ENCODE results near the gene TIMM10B. TPM values are rescaled to one million over a fixed set of nuclear protein-coding genes. Genes with fewer than 3 reads are reported as not detected.

The TIMM10B gene
- total RNA-seq, 1 experiment from 2014 or later: 22.3 TPM

GRCh38 chr11:6481924-6482275, 599 bp downstream of the TIMM10B start:
- TF ChIP-seq CTCF (conservative IDR thresholded peaks at IDR 0.05) (no peak), EZH2 (IDR thresholded peaks at IDR 0.05; ENCODE audit: low read depth) (no peak)
- peaks cover 2% of the 10 kb centered on the region; the same call in 1 of the 2 replicates for H4K20me1 ChIP-seq (ENCODE audit: insufficient read depth)
- peaks cover 12% of the 10 kb centered on the region; the same call in 1 of the 2 replicates for H3K36me3 ChIP-seq (ENCODE audit: low read depth)
- H3F3A ChIP-seq (ENCODE audit: insufficient read depth, low read depth): no peaks in the 10 kb centered on the region
- H3K27me3 ChIP-seq (ENCODE audit: insufficient read depth, low read depth): no peaks in the 10 kb centered on the region
- H3K9me2 ChIP-seq (ENCODE audit: insufficient read depth): no peaks in the 10 kb centered on the region
- no peaks in the 10 kb centered on the region for H3K9me3 ChIP-seq (ENCODE audit: insufficient read depth, low read depth)
- peak overlapping the region; percentile 91 for H3K4me2 ChIP-seq
- DNase-seq: no peak
- peak overlapping the region; percentile 79; the same call in 1 of the 2 replicates for H2AFZ ChIP-seq
- peaks cover 48% of the 10 kb centered on the region for H3K79me2 ChIP-seq (ENCODE audit: low read depth)
- ChIA-PET CTCF (no interaction called here), POLR2A (ENCODE audit: unreplicated experiment) (no interaction called here)
- TSS peak; percentile 55 for BruUV-seq (replicated peaks)
- H3K4me3 ChIP-seq: peak overlapping the region; percentile 82
- H3K27ac ChIP-seq: peak overlapping the region; percentile 84
- intact Hi-C loops (cut with micrococcal nuclease; ENCODE audit: unreplicated experiment): loop anchor here (2.0 kb wide), 1 partner anchor 91 kb away; the partner anchor contains the start of gene SMPD1
- H3K4me1 ChIP-seq (replicated peaks; ENCODE audit: insufficient read depth): 0 out of 2 replicates have a peak, but pooled peaks cover 13% of the 10 kb centered on the region

DNA sequence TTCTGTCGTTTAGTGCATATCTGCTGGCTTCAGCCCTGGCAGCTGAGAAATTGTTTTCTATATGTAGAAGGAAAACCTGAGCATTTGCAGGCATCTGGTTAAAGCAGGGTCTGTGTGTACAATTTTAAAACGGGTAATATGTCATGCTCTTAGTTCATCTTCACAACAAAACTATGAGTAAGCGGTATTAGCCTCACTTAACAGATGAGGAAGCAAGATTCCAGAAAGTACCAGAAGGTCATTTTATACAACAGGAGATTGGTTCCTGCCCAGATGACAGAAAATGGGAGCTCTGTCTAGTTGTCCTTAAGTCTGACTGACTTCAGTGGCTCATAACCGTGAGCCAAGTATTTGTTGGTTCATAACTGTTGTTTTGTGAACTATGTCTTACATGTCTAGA, 1.1 kb downstream of the TIMM10B start:
- POLR2A ChIA-PET (ENCODE audit: unreplicated experiment): no interaction called here

DNA sequence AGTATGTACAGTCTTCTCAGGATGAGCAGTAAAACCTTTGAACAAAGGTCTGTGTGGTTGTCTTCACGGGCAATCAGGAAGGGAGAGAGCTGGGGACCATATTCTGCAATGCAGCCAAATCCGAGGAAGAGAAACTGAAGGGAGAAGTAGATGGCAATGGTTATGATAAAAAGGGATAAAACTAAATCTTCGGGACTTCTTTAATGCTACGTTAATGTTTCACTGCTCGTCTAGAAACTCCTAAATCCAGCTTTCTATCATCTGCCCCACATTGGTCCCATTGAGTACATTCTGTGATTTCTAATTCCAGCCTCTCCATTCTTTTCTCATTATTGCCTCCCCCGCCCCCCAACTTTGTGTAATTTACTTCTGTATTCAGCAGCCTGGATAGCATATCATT, 1.7 kb downstream of the TIMM10B start:
- Histone ChIP-seq H3K9me2 (ENCODE audit: insufficient read depth) (no peaks in the 10 kb centered on the region), H3K4me1 (replicated peaks; ENCODE audit: insufficient read depth) (0 out of 2 replicates have a peak, but pooled peaks cover 13% of the 10 kb centered on the region), H3K27ac (0 out of 2 replicates have a peak overlapping the region, but pooled peaks have one; percentile 84), H3K9me3 (ENCODE audit: insufficient read depth, low read depth) (no peaks in the 10 kb centered on the region), H3K27me3 (ENCODE audit: insufficient read depth, low read depth) (no peaks in the 10 kb centered on the region), H3K36me3 (ENCODE audit: low read depth) (peaks cover 12% of the 10 kb centered on the region; the same call in 1 of the 2 replicates), H3F3A (ENCODE audit: insufficient read depth, low read depth) (no peaks in the 10 kb centered on the region), H2AFZ (no peak overlapping the region), H4K20me1 (ENCODE audit: insufficient read depth) (peaks cover 2% of the 10 kb centered on the region; the same call in 1 of the 2 replicates), H3K4me2 (no peak overlapping the region), H3K79me2 (ENCODE audit: low read depth) (peaks cover 48% of the 10 kb centered on the region), H3K4me3 (no peak overlapping the region)
- POLR2A ChIA-PET (ENCODE audit: unreplicated experiment): no interaction called here
- TF ChIP-seq EZH2 (IDR thresholded peaks at IDR 0.05; ENCODE audit: low read depth) (no peak), CTCF (conservative IDR thresholded peaks at IDR 0.05) (no peak)
- DNase-seq: no peak
- CTCF ChIA-PET: no interaction called here
- no TSS peak for BruUV-seq (replicated peaks)
- intact Hi-C loops (cut with micrococcal nuclease; ENCODE audit: unreplicated experiment): no loop called here

More for the DNA sequence above, 1.1 kb downstream of the TIMM10B start:
- Histone ChIP-seq H3K36me3 (ENCODE audit: low read depth) (peaks cover 12% of the 10 kb centered on the region; the same call in 1 of the 2 replicates), H3F3A (ENCODE audit: insufficient read depth, low read depth) (no peaks in the 10 kb centered on the region), H4K20me1 (ENCODE audit: insufficient read depth) (peaks cover 2% of the 10 kb centered on the region; the same call in 1 of the 2 replicates), H3K4me3 (peak overlapping the region; percentile 82), H3K79me2 (ENCODE audit: low read depth) (peaks cover 48% of the 10 kb centered on the region), H3K27me3 (ENCODE audit: insufficient read depth, low read depth) (no peaks in the 10 kb centered on the region), H3K4me1 (replicated peaks; ENCODE audit: insufficient read depth) (0 out of 2 replicates have a peak, but pooled peaks cover 13% of the 10 kb centered on the region), H3K9me2 (ENCODE audit: insufficient read depth) (no peaks in the 10 kb centered on the region), H3K27ac (peak overlapping the region; percentile 84), H3K4me2 (peak overlapping the region; percentile 91), H3K9me3 (ENCODE audit: insufficient read depth, low read depth) (no peaks in the 10 kb centered on the region), H2AFZ (no peak overlapping the region)
- TF ChIP-seq CTCF (conservative IDR thresholded peaks at IDR 0.05) (no peak), EZH2 (IDR thresholded peaks at IDR 0.05; ENCODE audit: low read depth) (no peak)
- no TSS peak for BruUV-seq (replicated peaks)
- CTCF ChIA-PET: no interaction called here
- no peak for DNase-seq
- intact Hi-C loops (cut with micrococcal nuclease; ENCODE audit: unreplicated experiment): no loop called here

All from PC-9 (cell line).